Astrocyte of the cerebellum (primary cell): ENCODE results near the gene BHLHE40.

Experiments
- DNase-seq: peaks from one replicate; pipeline ENCODE4 v3.0.0-alpha.2; 2011; ENCODE audit warnings: low read depth
- H3K4me3 ChIP-seq: 2 replicates; pipeline ENCODE4 v1.5.1; 2011; ENCODE audit warnings: mild to moderate bottlenecking, low read depth, low read length, moderate library complexity
- CTCF ChIP-seq: IDR thresholded peaks from 2 replicates; pipeline ENCODE4 v1.5.1; 2012; ENCODE audit warnings: low read length, low read depth, moderate library complexity, mild to moderate bottlenecking; ENCODE audit errors: missing control alignments
- in situ Hi-C: cut with HindIII; loops from 2 replicates; pipeline ENCODE4 v1.10.0; 2017; ENCODE audit warnings: low sequenced_read_pairs

BHLHE40 gene

DNA sequence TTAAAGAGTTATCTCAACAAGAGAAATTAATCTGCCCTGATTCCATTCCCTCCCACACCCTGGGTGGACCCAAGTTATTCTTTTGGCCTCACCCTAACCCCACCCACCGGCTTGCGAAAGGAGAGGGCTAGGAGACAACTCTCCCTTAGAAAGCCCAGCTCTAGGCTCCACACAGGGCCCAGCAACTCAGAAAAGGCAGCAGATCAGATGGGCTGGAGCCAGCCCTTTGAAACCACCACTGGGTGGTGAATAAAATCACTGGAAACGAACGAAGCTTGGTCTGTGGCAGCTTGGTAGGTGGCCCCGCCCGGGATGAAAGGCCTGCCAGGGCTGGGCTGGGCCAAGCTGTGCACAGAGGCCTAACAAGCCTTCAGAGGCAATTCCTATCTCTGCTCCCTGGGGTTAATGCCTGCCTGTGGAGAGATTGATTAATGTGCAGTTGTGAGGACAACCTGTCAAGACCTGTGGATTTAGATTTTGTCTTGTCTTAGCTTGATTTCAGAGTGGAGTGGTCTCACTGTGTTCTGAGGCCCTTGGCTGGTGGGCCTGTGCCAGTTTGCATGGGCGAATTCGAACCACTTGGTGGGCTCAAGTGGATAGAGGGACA lies 38.8 kb downstream of the BHLHE40 start:
- in situ Hi-C loops: no loop called here
- no peak for DNase-seq
- H3K4me3 ChIP-seq: no peak overlapping the region
- TF ChIP-seq CTCF: no peak

DNA sequence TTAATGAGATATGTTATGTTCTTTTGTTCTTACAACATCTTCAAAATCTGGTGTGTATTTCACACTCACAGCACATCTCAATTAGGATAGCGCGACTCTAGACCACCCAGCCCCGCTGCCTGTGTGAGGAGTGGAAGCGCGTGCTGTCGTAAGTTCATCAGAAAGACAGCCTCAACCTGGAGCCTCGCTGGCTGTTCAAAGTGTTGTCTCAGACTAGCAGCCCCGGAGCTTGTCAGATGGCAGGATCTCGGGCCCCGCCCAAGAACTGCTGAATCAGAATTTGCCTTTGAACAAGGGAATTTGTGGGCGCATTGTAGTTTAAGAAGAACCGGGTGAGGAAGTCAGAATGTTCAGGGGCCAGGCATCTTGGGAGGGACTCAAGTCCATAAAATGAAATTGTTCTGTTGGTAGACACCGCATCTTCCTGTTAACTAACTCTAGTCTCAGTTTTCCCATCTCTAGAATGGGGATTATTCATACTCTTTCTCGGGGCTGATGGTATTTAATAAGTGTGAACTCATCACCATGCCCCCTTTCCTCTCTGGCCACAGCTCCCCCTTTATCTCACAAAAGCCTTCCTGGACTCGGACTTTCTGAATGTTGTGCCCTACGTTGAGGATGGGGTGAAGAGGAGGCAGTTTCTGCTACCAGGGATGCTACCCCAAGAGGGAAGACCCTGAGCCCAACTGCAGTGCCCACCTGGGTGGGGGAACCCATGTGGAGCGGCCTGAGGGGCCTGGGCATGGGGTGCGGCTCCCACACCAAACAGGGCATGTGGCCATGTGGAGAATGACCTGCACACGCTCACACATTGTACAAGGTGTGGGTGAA lies 40.4 kb downstream of the BHLHE40 start:
- no peak overlapping the region for H3K4me3 ChIP-seq
- in situ Hi-C loops: no loop called here
- no peak for TF ChIP-seq CTCF
- no peak for DNase-seq

- H3K4me3 ChIP-seq: no peak overlapping the region
- in situ Hi-C loops: no loop called here
- no peak for DNase-seq
Observed at GRCh38 chr3:5020242-5020722, 41.0 kb downstream of the BHLHE40 start.

GRCh38 chr3:5021116-5022092 lies 42.2 kb downstream of the BHLHE40 start:
- DNase-seq: no peak
- TF ChIP-seq CTCF: no peak

More at GRCh38 chr3:5020242-5020722, 41.0 kb downstream of the BHLHE40 start:
- TF ChIP-seq CTCF: no peak

DNA sequence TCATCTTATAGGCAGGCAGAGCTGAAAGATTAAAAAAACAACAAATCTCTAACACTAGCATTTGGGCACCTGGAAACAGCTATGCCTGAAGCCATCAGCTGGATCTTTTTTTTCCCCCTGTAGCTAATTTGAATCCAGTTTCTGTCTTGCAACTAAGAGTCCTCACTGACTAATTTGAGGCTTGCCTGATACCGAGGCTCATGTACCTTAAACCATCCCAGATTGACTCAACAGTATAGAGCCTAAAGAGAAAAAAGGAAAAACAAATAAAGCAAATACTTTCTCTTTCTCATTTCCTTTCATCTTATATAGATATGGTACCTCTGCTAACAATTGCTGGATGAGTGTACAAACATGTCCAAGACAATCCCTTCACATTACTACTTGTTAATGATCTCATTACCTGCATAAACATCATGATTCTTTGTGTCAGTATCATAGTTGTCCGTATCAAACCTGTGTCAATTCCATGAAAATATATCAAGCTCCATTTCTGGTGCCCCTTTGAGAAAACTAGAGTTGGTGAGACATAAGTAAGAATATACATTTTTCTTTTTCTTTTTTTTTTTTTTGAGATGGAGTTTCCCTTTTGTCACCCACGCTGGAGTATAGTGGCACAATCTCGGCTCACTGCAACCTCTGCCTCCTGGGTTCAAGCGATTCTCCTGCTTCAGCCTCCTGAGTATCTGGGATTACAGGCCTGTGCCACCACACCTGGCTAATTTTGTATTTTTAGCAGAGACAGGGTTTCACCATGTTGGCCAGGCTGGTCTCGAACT lies 43.1 kb downstream of the BHLHE40 start:
- no peak for DNase-seq
- TF ChIP-seq CTCF: no peak
- H3K4me3 ChIP-seq: no peak overlapping the region
- in situ Hi-C loops: no loop called here

More at GRCh38 chr3:5021116-5022092, 42.2 kb downstream of the BHLHE40 start:
- H3K4me3 ChIP-seq: no peak overlapping the region
- in situ Hi-C loops: no loop called here
